Activated CD4-positive, alpha-beta T cell treated with anti-CD3 and anti-CD28 coated beads, Interleukin-2, Interleukin-4, amounts not matched to agents 100 ng/mL and 50 ng/mL, durations not matched to agents 16 hours and 8 hours (primary cell): ENCODE measurements around the gene PNRC2.
"Not testable (repeated sequence)": the region's sequence is repeated elsewhere in the genome, so short reads cannot be mapped to it uniquely, and the experiment has no call there.

Experiments used
- DNase-seq: peaks from one replicate; pipeline ENCODE4 v3.0.0-alpha.2; 2020; ENCODE audit warnings: low spot score

Gene PNRC2

DNA sequence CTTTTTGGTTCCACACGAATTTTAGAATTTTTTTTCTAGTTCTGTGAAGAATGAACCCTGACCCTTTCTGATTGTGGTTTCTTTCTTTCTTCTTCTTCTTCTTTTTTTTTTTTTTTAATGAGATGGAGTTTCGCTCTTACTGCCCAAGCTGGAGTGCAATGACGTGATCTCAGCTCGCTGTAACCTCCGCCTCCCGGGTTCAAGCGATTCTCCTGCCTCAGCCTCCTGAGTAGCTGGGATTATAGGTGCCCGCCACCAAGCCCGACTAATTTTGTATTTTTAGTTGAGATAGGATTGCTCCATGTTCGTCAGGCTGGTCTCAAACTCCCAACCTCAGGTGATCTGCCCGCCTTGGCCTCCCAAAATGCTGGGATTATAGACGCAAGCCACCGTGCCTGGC, 32.4 kb downstream of the PNRC2 start:
- not testable (repeated sequence) for DNase-seq

DNA sequence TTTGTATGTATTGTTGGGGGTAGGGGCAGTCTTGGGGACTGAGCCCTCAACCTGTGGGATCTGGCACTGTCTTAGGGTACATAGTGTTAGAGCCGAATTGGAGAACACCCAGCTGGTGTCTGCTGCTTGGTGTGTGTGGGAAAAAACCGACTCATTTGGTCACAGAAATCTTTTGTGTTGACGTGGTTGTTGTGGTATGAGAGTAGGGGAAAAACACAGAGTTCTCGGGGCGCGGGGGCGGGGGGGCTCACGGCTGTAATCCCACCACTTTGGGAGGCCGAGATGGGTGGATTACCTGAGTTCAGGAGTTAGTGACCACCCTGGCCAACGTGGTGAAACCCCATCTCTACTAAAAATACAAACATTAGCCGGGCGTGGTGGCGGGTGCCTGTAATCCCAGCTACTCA, 35.8 kb downstream of the PNRC2 start:
- DNase-seq = no peak

DNA sequence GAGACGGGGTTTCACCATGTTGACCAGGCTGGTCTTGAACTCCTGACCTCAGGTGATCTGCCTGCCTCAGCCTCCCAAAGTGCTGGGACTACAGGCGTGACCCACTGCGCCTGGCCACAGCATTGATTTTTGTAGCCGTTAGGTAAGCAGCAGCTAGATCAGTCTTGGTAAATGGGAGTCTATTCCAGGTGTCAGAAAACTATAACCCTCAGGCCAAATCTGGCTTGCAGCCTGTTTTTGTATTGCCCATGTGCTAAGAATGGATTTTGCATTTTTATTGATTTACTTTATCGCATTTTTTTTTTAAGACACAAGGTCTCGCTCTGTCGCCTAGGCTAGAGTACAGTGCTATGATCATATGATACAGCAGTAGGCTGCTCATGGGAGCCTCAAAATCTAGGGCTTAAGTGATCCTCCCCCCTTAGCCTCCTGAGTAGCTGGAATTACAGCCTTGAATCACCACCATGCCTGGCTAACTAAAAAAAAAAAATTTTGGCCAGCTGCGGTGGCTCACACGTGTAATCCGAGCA, 37.1 kb downstream of the PNRC2 start:
- DNase-seq = no peak

DNA sequence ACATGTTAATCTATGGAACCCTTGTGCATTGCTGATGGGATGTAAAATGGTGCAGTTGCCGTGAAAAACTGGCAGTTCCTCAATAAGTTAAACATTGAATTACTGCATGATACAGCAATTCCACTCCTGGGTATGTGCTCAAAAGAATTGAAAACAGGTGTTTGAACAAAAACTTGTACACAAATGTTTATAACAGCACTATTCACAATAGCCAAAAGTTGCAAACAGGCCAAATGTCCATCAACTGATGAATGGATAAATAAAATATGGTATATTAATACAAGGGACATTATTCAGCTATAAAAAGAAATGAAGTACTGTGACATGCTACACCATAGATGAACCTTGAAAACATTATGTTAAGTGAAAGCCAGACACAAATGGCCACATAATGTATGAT, 38.2 kb downstream of the PNRC2 start:
- no peak for DNase-seq

DNA sequence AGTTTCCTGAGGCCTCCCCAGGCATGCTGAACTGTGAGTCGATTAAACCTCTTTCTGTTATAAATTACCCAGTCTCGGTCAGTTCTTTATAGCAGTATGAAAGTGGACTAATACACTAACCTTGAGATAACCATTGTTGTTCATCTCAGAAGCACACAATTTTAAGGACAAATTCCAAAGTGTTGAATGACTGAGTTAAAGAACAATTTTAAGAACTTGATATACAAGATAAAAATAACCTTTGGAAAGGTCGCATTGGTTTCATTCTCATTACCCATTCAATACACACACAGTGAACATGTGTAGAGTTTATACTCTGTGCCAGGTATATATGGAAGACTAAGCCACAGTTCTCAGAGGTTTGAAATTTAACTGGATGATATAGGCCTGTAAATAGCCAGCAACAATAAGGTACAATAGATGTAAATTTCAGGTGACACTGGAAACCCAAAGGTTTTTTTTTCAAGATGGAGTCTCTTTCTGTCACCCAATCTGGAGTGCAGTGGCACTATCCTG, 39.6 kb downstream of the PNRC2 start:
- no peak for DNase-seq

DNA sequence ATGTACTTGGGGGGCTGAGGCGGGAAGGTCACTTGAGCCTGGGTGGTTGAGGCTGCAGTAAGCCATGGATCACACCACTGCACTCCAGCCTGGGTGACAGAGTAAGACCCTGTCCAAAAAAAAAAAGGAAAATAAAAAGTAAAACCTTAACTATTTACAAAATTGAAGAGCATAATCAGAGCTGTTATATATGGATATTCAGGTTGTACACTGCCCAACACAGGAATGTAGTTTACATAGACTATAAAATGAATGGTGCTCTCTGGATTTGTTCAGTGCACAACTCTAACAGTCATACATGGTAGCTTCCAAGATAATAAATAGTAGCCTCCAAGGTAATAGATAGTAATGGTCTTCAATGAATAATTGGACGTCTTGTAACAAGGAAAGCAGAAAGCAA, 43.1 kb downstream of the PNRC2 start:
- DNase-seq = no peak

DNA sequence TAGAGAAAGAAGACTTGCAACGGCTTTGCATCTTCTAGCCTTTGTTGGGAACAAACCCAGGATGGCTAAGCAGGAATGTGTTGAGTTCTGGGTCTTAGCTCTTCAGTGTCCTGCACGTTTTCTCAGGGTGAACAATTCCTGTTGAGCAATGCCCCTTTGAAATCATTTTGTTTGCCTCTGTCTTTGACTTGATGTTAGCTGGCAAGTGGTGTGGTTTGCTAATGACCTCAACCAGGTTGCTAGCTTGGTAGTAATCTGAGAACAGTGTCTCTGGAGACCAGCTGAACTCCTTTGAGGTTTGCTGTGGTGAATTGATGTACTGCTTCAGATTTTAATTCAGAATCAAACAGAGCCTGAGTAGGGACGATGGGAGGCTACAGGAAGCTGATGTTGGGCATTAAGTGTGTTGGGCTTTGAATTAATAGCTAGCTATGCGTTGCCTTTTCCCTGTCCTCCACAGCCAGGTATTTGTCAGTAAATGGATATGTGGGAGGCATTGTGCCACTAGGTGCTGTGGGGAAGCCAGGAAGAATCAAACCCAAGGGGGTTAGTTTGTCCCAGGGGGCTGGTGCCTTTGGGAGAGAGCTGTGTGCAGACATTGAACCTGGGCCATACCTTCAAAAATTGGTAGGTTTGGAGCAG, 43.8 kb downstream of the PNRC2 start:
- DNase-seq = no peak

DNA sequence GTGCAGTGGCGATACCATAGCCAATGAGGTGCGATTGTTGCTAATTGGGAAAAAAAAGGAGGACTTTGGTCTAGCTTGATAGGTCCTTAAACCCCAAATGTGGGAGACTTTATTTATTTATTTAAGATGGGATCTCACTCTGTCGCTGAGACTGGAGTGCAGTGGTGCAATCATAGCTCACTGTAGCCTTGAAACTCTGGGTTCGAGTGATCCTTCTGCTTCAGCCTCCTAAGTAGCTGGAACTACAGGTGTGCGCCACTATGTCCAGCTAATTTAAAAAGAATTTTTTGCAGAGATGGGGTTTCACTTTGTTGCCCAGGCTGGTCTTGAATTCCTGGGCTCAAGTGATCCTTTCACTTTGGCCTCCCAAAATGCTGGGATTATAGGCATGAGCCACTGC, 44.5 kb downstream of the PNRC2 start:
- no peak for DNase-seq

DNA sequence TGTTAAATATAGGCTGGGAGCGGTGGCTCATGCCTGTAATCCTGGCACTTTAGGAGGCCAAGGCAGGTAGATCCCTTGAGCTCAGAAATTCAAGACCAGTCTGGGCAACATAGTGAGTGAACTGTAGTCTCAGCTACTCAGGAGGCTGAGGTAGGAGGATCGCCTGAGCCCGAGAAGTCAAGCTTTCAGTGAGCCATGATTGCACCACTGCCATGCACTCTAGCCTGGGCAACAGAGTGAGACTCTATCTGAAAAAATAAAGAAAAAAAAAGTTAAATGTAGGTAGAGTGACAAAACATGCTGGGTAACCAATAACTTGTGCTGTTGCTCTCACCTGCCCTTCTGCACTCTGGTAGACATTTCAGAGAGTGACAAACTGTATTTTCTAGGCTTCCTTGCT, 45.5 kb downstream of the PNRC2 start:
- DNase-seq = no peak

DNA sequence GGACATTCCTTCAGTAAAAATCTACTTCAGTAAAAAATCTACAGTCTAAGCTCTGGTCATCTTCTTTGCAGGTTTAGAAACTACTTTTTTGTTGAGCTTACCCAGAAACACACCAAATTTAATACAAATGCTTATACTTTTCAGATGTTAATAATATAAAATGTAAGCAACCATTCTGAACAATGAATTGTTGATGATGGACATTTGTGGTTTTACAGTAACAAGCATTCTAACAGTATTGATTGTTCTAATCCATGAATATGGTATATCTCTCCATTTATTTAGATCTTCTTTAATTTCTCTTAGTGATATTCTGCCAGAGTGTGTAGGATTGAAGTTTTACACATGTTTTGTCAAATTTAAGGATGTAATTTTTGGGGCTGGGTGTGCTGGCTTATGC, 47.5 kb downstream of the PNRC2 start:
- no peak for DNase-seq

DNA sequence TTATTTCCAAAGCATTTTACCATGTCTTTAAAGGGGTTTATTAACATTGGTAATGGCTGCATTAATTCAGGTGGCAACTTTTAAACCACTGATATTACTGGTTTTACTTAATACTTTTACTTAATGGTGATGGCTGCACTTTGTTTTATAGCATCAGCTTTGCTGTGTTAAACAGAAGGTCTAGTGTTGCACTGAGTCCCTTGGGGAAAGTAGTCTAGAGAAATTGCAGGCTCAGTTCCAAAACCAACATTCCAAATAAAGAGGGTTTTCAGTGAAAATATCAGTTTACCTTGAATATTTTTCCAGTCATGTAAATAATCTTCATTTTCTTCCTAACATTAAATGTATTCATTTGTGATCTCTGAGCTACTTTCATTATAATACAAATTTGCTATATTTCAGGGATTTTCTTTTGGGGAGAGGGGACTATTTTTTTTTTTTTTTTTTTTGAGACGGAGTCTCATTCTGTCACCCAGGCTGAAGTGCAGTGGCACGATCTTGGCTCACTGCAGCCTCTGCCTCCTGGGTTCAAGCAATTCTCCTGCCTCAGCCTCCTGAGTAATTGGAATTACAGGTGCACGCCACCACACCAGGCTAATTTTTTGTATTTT, 49.1 kb downstream of the PNRC2 start:
- DNase-seq = not testable (repeated sequence)

DNA sequence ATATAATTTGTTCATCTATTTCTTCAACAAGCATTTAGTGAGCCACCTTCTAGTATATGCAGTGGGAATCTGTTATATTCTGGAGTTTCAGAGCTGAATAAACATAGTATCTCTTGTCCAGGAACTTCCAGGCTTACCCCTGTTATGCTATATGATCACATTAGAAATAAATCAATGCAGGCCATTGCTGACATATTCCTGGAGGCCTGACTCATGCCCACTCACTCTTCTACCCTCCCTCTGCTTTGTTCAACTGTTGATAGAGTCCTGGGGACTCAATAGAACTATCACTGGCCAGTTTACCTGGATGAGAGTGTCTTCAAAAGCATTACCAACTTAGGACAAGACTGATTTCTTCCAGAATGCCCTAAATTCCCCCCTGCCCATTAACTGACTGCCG, 49.8 kb downstream of the PNRC2 start:
- DNase-seq = no peak

DNA sequence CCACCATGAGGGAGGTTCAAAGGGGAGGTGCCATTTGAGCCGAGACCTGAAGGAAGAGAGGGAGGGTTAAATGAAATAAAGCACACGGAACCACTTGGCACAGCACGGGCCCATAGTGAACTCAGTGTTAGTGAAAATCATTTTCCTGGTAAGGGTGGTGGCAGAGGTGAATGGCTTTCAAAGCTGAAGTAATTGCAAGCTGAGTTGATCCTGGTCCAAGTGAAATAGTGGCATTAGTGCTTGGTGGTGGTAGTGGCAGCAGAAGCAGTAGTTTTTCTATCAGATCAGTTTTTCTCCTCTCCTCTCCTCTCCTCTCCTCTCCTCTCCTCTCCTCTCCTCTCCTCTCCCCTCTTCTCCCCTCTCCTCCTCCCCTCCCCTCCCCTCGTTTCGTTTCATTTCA, 51.0 kb downstream of the PNRC2 start:
- DNase-seq = no peak

DNA sequence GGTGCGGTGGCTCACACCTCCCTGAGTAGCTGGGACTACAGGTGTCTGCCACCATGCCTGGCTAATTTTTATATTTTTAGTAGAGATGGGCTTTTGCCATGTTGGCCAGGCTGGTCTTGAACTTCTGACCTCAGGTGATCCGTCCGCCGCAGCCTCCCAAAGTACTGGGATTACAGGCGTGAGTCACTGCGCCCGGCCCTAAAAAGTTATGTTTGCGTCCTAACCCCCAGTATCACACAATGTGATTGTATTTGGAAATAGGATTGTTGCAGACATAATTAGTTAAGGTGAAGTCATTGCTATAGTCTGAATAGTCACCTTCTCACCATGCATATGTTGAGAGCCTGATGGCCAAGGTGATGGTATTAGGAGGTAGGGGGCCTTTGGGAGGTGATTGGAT, 53.2 kb downstream of the PNRC2 start:
- DNase-seq = not testable (repeated sequence)
